ENCODE data around the gene TNFAIP6. TPM values are rescaled to one million over a fixed set of nuclear protein-coding genes. Genes with fewer than 3 reads are reported as not detected.

Gene TNFAIP6
- total RNA-seq, 3 donors from 2014 or later (not counting 1 experiment from before 2014, with no cell fraction given): 0.83 TPM; not detected in 2

DNA sequence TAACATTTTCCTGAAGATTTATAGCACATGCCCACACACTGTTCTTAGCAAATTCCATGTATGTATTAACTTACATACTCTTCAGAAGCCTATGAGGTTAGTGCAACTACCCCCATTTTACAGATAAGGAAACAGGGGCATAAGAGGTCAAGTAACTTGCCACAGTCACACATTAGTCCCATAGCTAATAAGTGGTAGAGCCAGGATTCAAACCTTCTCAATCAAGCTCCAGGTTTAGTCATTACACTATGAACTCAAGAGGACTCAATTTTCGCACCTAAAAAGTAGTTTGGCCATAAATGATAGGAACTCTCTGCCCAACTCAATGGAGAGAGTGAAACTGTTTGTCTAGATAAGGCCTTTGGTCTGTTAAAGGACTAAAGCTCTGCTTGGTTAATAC, 42.6 kb downstream of the TNFAIP6 start:
- Mint-ChIP-seq H3K36me3 (no peaks in the 10 kb centered on the region), H3K27me3 (ENCODE audit: low read depth in 2 of 2) (peaks cover 7 to 12% of the 10 kb centered on the region in 2 donors), H3K4me3 (no peak overlapping the region), H3K4me1 (no peaks in the 10 kb centered on the region), H3K27ac (no peak overlapping the region), H3K9me3 (no peaks in the 10 kb centered on the region)
- intact Hi-C loops (cut with micrococcal nuclease): no loop called here
- H3K27me3 ChIP-seq (ENCODE audit: control insufficient read depth, insufficient read depth, low read length): no peaks in the 10 kb centered on the region
- ATAC-seq (no peak), DNase-seq (no peak)
- no peak overlapping the region for H3K4me3 ChIP-seq (ENCODE audit: low read length)
- H3K27ac ChIP-seq (ENCODE audit: low read length): no peak overlapping the region
- H3K36me3 ChIP-seq (ENCODE audit: control insufficient read depth, insufficient read depth, low read length): no peaks in the 10 kb centered on the region
- WGBS (ENCODE audit: insufficient coverage): no CpG with 5 or more reads among the region's 1 CpG
- H3K9me3 ChIP-seq (ENCODE audit: control insufficient read depth, insufficient read depth, low read length): no peaks in the 10 kb centered on the region
- TF ChIP-seq CTCF (IDR thresholded peaks at IDR 0.05): no peak
- H3K4me1 ChIP-seq (ENCODE audit: control insufficient read depth, insufficient read depth, low read length): no peaks in the 10 kb centered on the region

- ATAC-seq (no peak), DNase-seq (no peak)
- no peaks in the 10 kb centered on the region for H3K9me3 Mint-ChIP-seq
- no peak for TF ChIP-seq CTCF (IDR thresholded peaks at IDR 0.05)
- H3K4me3 Mint-ChIP-seq: no peak overlapping the region
- WGBS (ENCODE audit: insufficient coverage): 94% methylated on average over 5 of the region's 5 CpGs
- peaks cover under 1 to 1% of the 10 kb centered on the region in 2 donors for H3K27me3 Mint-ChIP-seq (ENCODE audit: low read depth in 2 of 2)
- H3K4me1 ChIP-seq (ENCODE audit: control insufficient read depth, insufficient read depth, low read length): no peaks in the 10 kb centered on the region
- no peaks in the 10 kb centered on the region for H3K36me3 ChIP-seq (ENCODE audit: control insufficient read depth, insufficient read depth, low read length)
- intact Hi-C loops (cut with micrococcal nuclease): no loop called here
- no peak overlapping the region for H3K4me3 ChIP-seq (ENCODE audit: low read length)
- no peaks in the 10 kb centered on the region for H3K9me3 ChIP-seq (ENCODE audit: control insufficient read depth, insufficient read depth, low read length)
- no peaks in the 10 kb centered on the region for H3K36me3 Mint-ChIP-seq
- H3K27me3 ChIP-seq (ENCODE audit: control insufficient read depth, insufficient read depth, low read length): no peaks in the 10 kb centered on the region
- no peak overlapping the region for H3K27ac ChIP-seq (ENCODE audit: low read length)
- H3K4me1 Mint-ChIP-seq: no peaks in the 10 kb centered on the region
- no peak overlapping the region for H3K27ac Mint-ChIP-seq
Observed at GRCh38 chr2:151401149-151401548, 43.8 kb downstream of the TNFAIP6 start.

- Mint-ChIP-seq H3K9me3 (no peaks in the 10 kb centered on the region), H3K4me1 (no peaks in the 10 kb centered on the region), H3K36me3 (no peaks in the 10 kb centered on the region), H3K4me3 (no peak overlapping the region), H3K27ac (no peak overlapping the region), H3K27me3 (ENCODE audit: low read depth in 2 of 2) (peaks cover 0 to 3% of the 10 kb centered on the region in 2 donors)
- intact Hi-C loops (cut with micrococcal nuclease): no loop called here
- no peaks in the 10 kb centered on the region for H3K36me3 ChIP-seq (ENCODE audit: control insufficient read depth, insufficient read depth, low read length)
- no peaks in the 10 kb centered on the region for H3K27me3 ChIP-seq (ENCODE audit: control insufficient read depth, insufficient read depth, low read length)
- no peak overlapping the region for H3K27ac ChIP-seq (ENCODE audit: low read length)
- H3K4me3 ChIP-seq (ENCODE audit: low read length): no peak overlapping the region
- DNase-seq: no peak
- H3K4me1 ChIP-seq (ENCODE audit: control insufficient read depth, insufficient read depth, low read length): no peaks in the 10 kb centered on the region
- no peaks in the 10 kb centered on the region for H3K9me3 ChIP-seq (ENCODE audit: control insufficient read depth, insufficient read depth, low read length)
- ATAC-seq: no peak
- TF ChIP-seq CTCF (IDR thresholded peaks at IDR 0.05): no peak
- 92% methylated on average over 2 of the region's 4 CpGs for WGBS (ENCODE audit: insufficient coverage)
Observed at GRCh38 chr2:151403914-151404313, 46.5 kb downstream of the TNFAIP6 start.

DNA sequence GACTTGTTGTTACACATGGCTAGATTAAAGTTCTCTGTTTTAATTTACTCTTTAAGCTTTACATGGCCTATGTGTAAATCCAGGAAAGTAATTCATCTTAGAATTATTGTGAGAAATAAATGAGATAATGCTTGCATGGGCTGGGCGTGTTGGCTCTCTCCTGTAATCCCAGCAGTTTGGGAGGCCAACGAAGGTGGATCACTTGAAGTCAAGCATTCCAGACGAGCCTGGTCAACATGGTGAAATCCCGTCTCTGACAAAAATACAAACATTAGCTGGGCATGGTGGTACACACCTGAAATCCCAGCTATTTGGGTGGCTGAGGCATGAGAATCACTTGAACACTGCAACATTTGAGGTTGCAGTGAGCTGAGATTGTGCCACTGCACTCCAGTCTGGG, 48.0 kb downstream of the TNFAIP6 start:
- DNase-seq: no peak
- H3K9me3 ChIP-seq (ENCODE audit: control insufficient read depth, insufficient read depth, low read length): no peaks in the 10 kb centered on the region
- no peak for TF ChIP-seq CTCF (IDR thresholded peaks at IDR 0.05)
- H3K4me1 Mint-ChIP-seq: peaks cover 8 to 10% of the 10 kb centered on the region in 2 donors
- ATAC-seq: no peak
- intact Hi-C loops (cut with micrococcal nuclease): no loop called here
- 77% methylated on average over 4 of the region's 4 CpGs for WGBS (ENCODE audit: insufficient coverage)
- peaks cover 6% of the 10 kb centered on the region for H3K4me1 ChIP-seq (ENCODE audit: control insufficient read depth, insufficient read depth, low read length)
- H3K27me3 ChIP-seq (ENCODE audit: control insufficient read depth, insufficient read depth, low read length): no peaks in the 10 kb centered on the region
- no peaks in the 10 kb centered on the region for H3K36me3 ChIP-seq (ENCODE audit: control insufficient read depth, insufficient read depth, low read length)
- no peak overlapping the region for H3K4me3 Mint-ChIP-seq
- H3K4me3 ChIP-seq (ENCODE audit: low read length): no peak overlapping the region
- no peak overlapping the region for H3K27ac Mint-ChIP-seq
- no peaks in the 10 kb centered on the region for H3K36me3 Mint-ChIP-seq
- no peaks in the 10 kb centered on the region for H3K9me3 Mint-ChIP-seq
- no peak overlapping the region for H3K27ac ChIP-seq (ENCODE audit: low read length)
- peaks cover 0 to 3% of the 10 kb centered on the region in 2 donors for H3K27me3 Mint-ChIP-seq (ENCODE audit: low read depth in 2 of 2)

All from natural killer cell (primary cell).